K562 (cell line): ENCODE results near the gene CHURC1. TPM values are rescaled to one million over a fixed set of nuclear protein-coding genes. Genes with fewer than 3 reads are reported as not detected.
A peak's percentile ranks its signal among the peaks of the same experiment; 100 is the strongest.

ENCODE experiments used
- ATAC-seq: fragments of 200-7000 bp; cut with Tn5 transposase; 3 replicates; pipeline ENCODE4 v1.9.1; 2020; ENCODE audit warnings: moderate library complexity
- BruUV-seq: library from RNA; stranded (reverse); fragments of 400-500 nt; replicated peaks from 2 replicates; lab custom pipeline; 2021; lab: Mats Ljungman, UMichigan
- CTCF ChIA-PET: fragments of 300-600 bp; formaldehyde crosslinking; extraction: SDS; loops from one replicate; lab custom pipeline; 2021; ENCODE audit warnings: low intra/inter-chr PET ratio; lab: Yijun Ruan, JAX
- POLR2A ChIA-PET: fragments of 300-600, 350-650 bp; sonication (Branson Sonifier 250); formaldehyde crosslinking; extraction: SDS; loops from one replicate; lab custom pipeline; 2021; ENCODE audit warnings: antibody characterized with exemption, inconsistent platforms; lab: Yijun Ruan, JAX
- DNase-seq, 4 experiments: peaks; one replicate each; pipeline versions ENCODE4 v3.0.0 to v3.0.0-alpha.2; 2011 to 2018; ENCODE audit warnings: low spot score in 3 of 4, mixed read lengths in 3 of 4; ENCODE audit errors: extremely low read depth in 1 of 4
- FAIRE-seq: peaks from 2 replicates; lab custom pipeline; 2011; peaks lifted over from hg19 to GRCh38; lab: Jason Lieb, UNC
- H2AFZ ChIP-seq: 2 replicates; pipeline ENCODE4 v1.6.0; 2011; ENCODE audit warnings: low read depth, low read length, control low read depth, inconsistent platforms
- H3K27ac ChIP-seq: fragments of 200-600 bp; 3 replicates; pipeline ENCODE4 v1.8.0; 2011; ENCODE audit warnings: low read depth, mild to moderate bottlenecking, control low read depth, inconsistent platforms, low read length, moderate library complexity, mixed read lengths; ENCODE audit errors: extremely low read depth
- H3K27me3 ChIP-seq, 2 experiments: fragments of 300-600 bp in 1 of 2; 2 replicates in 1 of 2; 3 replicates in 1 of 2; pipeline versions ENCODE4 v1.6.0 to v1.8.0; 2011; ENCODE audit warnings: inconsistent platforms in 2 of 2, low read length in 2 of 2, mild to moderate bottlenecking in 1 of 2, mixed read lengths in 1 of 2, moderate library complexity in 1 of 2; ENCODE audit not compliant: control insufficient read depth in 2 of 2, insufficient read depth in 2 of 2
- H3K36me3 ChIP-seq: fragments of 300-600 bp; 3 replicates; pipeline ENCODE4 v1.8.0; 2011; ENCODE audit warnings: mild to moderate bottlenecking, low read length, inconsistent platforms; ENCODE audit not compliant: control insufficient read depth, insufficient read depth
- H3K4me1 ChIP-seq, 2 experiments: fragments of 200-600 bp in 1 of 2; replicated peaks in 1 of 2; 2 replicates in 1 of 2; 3 replicates in 1 of 2; pipeline versions ENCODE4 v1.5.1 to v1.8.0; 2011; ENCODE audit warnings: inconsistent platforms in 2 of 2, low read length in 2 of 2, mild to moderate bottlenecking in 1 of 2, mixed read lengths in 1 of 2, moderate library complexity in 1 of 2; ENCODE audit not compliant: control insufficient read depth in 2 of 2, insufficient read depth in 2 of 2
- H3K4me2 ChIP-seq: 2 replicates; pipeline ENCODE4 v1.6.1; 2011; ENCODE audit warnings: low read length, control low read depth, inconsistent platforms, mixed read lengths; ENCODE audit not compliant: insufficient read depth
- H3K4me3 ChIP-seq: fragments of 200-600 bp; sonication (generic), shearing (Covaris generic); 2 replicates; pipeline ENCODE4 v1.5.1; 2016; ENCODE audit warnings: control low read depth, inconsistent platforms
- H3K79me2 ChIP-seq: fragments of 200-600 bp; 3 replicates; pipeline ENCODE4 v1.8.0; 2011; ENCODE audit warnings: low read length, inconsistent platforms; ENCODE audit not compliant: control insufficient read depth, insufficient read depth
- H3K9ac ChIP-seq, 2 experiments: 2 replicates each; pipeline versions ENCODE4 v1.6.0 to v1.6.1; 2011; ENCODE audit warnings: low read depth in 2 of 2, low read length in 2 of 2, control low read depth in 1 of 2, inconsistent platforms in 1 of 2, mild to moderate bottlenecking in 1 of 2, mixed read lengths in 1 of 2; ENCODE audit not compliant: insufficient read depth in 1 of 2
- H3K9me1 ChIP-seq: one replicate; pipeline ENCODE4 v1.6.0; 2011; ENCODE audit warnings: inconsistent platforms, mild to moderate bottlenecking, low read length, moderate library complexity; ENCODE audit not compliant: control insufficient read depth, insufficient read depth
- H3K9me3 ChIP-seq: replicated peaks from 2 replicates; pipeline ENCODE4 v1.5.1; 2011; ENCODE audit warnings: low read depth, low read length, inconsistent platforms; ENCODE audit not compliant: control insufficient read depth, insufficient read depth
- H4K20me1 ChIP-seq: replicated peaks from 2 replicates; pipeline ENCODE4 v1.6.1; 2011; ENCODE audit warnings: low read length, inconsistent platforms, mixed read lengths; ENCODE audit not compliant: control insufficient read depth, insufficient read depth
- BCOR ChIP-seq: fragments of 450-650 bp; IDR thresholded peaks from 2 replicates; pipeline ENCODE4 v1.6.1; 2016
- CEBPB ChIP-seq: fragments of 450-650 bp; IDR thresholded peaks from 2 replicates; pipeline ENCODE4 v1.6.1; 2016; ENCODE audit warnings: missing genetic modification characterization, missing compliant biosample characterization
- CHD2 ChIP-seq: IDR thresholded peaks from 2 replicates; pipeline ENCODE4 v1.6.1; 2011; ENCODE audit warnings: low read depth, low read length
- IFI16 ChIP-seq: fragments of 250-450 bp; sonication (Bioruptor Pico); IDR thresholded peaks from 2 replicates; pipeline ENCODE4 v2.1.2; 2022; ENCODE audit warnings: mild to moderate bottlenecking, inconsistent platforms
- MCM2 ChIP-seq: fragments of 450-650 bp; IDR thresholded peaks from 2 replicates; pipeline ENCODE4 v1.6.1; 2017; ENCODE audit warnings: low read depth, mild to moderate bottlenecking
- NRF1 ChIP-seq, 2 experiments: fragments of 450-650 bp; IDR thresholded peaks in 1 of 2; conservative IDR thresholded peaks in 1 of 2; 2 replicates each; pipeline ENCODE4 v1.6.1; 2014; ENCODE audit warnings: mild to moderate bottlenecking in 2 of 2
- POLR2B ChIP-seq: fragments of 450-650 bp; IDR thresholded peaks from 2 replicates; pipeline ENCODE4 v1.6.1; 2018; ENCODE audit warnings: low read depth; ENCODE audit not compliant: partially characterized antibody
- SREBF1 ChIP-seq: fragments of 150-350 bp; IDR thresholded peaks from 2 replicates; pipeline ENCODE4 v1.6.1; 2014; ENCODE audit warnings: antibody characterized with exemption, low read depth, low read length, borderline replicate concordance
- XRCC5 ChIP-seq: fragments of 200-400 bp; formaldehyde crosslinking; IDR thresholded peaks from 2 replicates; pipeline ENCODE4 v1.6.1; 2017; ENCODE audit warnings: low read depth, mild to moderate bottlenecking, low read length
- ZNF12 ChIP-seq: sonication (generic); formaldehyde crosslinking; IDR thresholded peaks from 2 replicates; pipeline ENCODE4 v1.4.0; 2020; ENCODE audit warnings: mild to moderate bottlenecking, missing genetic modification reagents
- ZNF174 ChIP-seq: fragments of 250-450 bp; sonication (Bioruptor Pico); IDR thresholded peaks from 2 replicates; pipeline ENCODE4 v1.4.0; 2020; ENCODE audit warnings: mild to moderate bottlenecking
- ZNF282 ChIP-seq: sonication (generic); formaldehyde crosslinking; IDR thresholded peaks from 2 replicates; pipeline ENCODE4 v1.8.1; 2023; ENCODE audit warnings: missing genetic modification reagents
- ZNF766 ChIP-seq: fragments of 200-800 bp; sonication (Bioruptor generic); conservative IDR thresholded peaks from 2 replicates; pipeline ENCODE4 v1.6.1; 2016; ENCODE audit warnings: missing genetic modification characterization, missing compliant biosample characterization
- WGBS: fragments of 100-300 bp; shearing (Covaris generic); methylation state at CpG from one replicate; pipeline ENCODE4 v1.1.6; 2016; ENCODE audit warnings: low coverage, mixed read lengths; ENCODE audit not compliant: insufficient coverage; ENCODE audit errors: missing lambda C conversion rate; 5-methylcytosine and 5-hydroxymethylcytosine counted together
- in situ Hi-C: fragments of 300-500 bp; cut with MboI; formaldehyde crosslinking; loops from 4 replicates; pipeline ENCODE4 v1.15.0; 2018; ENCODE audit warnings: inconsistent platforms, mixed read lengths
- intact Hi-C: fragments of 100-400 bp; cut with micrococcal nuclease; formaldehyde crosslinking; loops from 2 replicates; pipeline ENCODE4 v1.14.2; 2022
- polyA plus RNA-seq, 8 experiments: library from polyadenylated mRNA; depleted of rRNA in 4 of 8; stranded (reverse) in 5 of 8; unstranded in 3 of 8; fragments of >200 nt; fragmentation: Nextera tagmentation in 2 of 8; fragmentation: Illumina TruSeq in 1 of 8; extraction: Ambion mirVana in 2 of 8; extraction: Trizol in 1 of 8; gene quantifications; 2 replicates each; pipeline versions ENCODE4 v1.2.1 to v1.2.3, GENCODE V29; 2011 to 2014; ENCODE audit warnings: inconsistent platforms in 1 of 8, missing spikeins in 1 of 8
- total RNA-seq, 7 experiments: library from RNA; depleted of rRNA in 6 of 7; stranded (reverse); fragments of >200 nt in 6 of 7; fragmentation: Illumina TruSeq in 2 of 7; extraction: Trizol in 2 of 7; gene quantifications; 2 replicates each; pipeline versions ENCODE4 v1.2.1 to v1.2.3, GENCODE V29; 2011 to 2021; ENCODE audit warnings: low replicate concordance in 1 of 7
- TF ChIP-seq, protein P1 (sequence below): fragments of 250-450 bp; sonication (Bioruptor Pico); IDR thresholded peaks from 2 replicates; pipeline ENCODE4 v1.8.0; 2021; ENCODE audit warnings: mild to moderate bottlenecking, moderate library complexity
- TF ChIP-seq, protein P2 (sequence below), 2 experiments: fragments of 250-450 bp in 1 of 2; fragments of 450-650 bp in 1 of 2; sonication (Bioruptor Pico) in 1 of 2; IDR thresholded peaks; 2 replicates each; pipeline versions ENCODE4 v1.6.1 to v1.8.0; 2016 to 2021; ENCODE audit warnings: mild to moderate bottlenecking in 2 of 2, moderate library complexity in 2 of 2, missing compliant biosample characterization in 1 of 2, missing genetic modification characterization in 1 of 2
- TF ChIP-seq, protein P3 (sequence below): fragments of 450-650 bp; IDR thresholded peaks from 2 replicates; pipeline ENCODE4 v1.7.1; 2018; ENCODE audit warnings: mild to moderate bottlenecking, low read depth; ENCODE audit not compliant: partially characterized antibody
- TF ChIP-seq, protein P4 (sequence below), 2 experiments: fragments of 450-650 bp in 1 of 2; sonication (generic) in 1 of 2; formaldehyde crosslinking in 1 of 2; IDR thresholded peaks in 1 of 2; conservative IDR thresholded peaks in 1 of 2; 2 replicates each; pipeline versions ENCODE4 v1.6.1 to v1.8.1; 2016 to 2023; ENCODE audit warnings: mild to moderate bottlenecking in 2 of 2, moderate library complexity in 2 of 2, inconsistent platforms in 1 of 2, missing genetic modification reagents in 1 of 2

The CHURC1 gene
- total and polyA plus RNA-seq, 9 of the 15 experiments (the other 6 are each of a cell fraction or from before 2014, with no cell fraction given): 27.3 to 239 (median 45.6) TPM

DNA sequence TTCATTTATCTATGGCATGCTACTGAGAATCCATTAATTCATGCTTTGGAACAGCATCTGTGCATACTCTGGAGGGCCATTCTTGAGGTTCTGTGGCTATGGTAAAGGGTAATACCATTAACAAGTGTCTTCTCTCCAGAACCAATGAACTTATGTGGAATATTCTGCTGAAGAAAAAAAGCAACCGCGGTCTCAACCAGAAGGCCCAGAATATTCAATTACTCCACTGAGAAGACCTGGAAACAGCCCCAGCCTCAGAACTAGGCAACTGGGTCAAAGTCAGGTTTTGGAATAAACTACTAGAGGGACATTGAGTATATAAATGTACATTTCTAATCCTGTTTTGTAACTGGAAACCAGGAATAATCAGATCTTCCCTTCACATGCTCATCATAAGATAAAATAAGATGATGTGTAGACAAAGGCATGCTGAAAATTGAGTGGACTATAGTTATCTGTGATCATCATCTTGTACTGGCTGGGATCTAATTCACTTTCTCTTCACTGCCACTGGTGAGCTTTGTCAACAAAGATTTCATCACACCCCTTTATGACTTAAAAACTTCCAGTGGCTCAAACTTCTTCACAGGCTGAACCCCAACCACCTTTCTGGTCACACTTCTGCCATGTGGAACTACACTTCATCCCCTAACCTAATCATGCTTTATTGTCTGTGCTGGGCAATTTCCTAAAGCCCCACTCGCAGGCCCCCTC is 40.6 kb upstream of the CHURC1 start:
- no peak overlapping the region for H3K27ac ChIP-seq
- POLR2A ChIA-PET: interaction anchor here (1.1 kb wide), 1 partner anchor 26 kb away, joined by 4 read pairs; no protein-coding TSS in a partner anchor
- no peak for TF ChIP-seq POLR2B
- TF ChIP-seq, protein P1, sequence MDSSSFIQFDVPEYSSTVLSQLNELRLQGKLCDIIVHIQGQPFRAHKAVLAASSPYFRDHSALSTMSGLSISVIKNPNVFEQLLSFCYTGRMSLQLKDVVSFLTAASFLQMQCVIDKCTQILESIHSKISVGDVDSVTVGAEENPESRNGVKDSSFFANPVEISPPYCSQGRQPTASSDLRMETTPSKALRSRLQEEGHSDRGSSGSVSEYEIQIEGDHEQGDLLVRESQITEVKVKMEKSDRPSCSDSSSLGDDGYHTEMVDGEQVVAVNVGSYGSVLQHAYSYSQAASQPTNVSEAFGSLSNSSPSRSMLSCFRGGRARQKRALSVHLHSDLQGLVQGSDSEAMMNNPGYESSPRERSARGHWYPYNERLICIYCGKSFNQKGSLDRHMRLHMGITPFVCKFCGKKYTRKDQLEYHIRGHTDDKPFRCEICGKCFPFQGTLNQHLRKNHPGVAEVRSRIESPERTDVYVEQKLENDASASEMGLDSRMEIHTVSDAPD (CRISPR knock-in tag): no peak
- no peak for TF ChIP-seq XRCC5
- TF ChIP-seq, protein P2, sequence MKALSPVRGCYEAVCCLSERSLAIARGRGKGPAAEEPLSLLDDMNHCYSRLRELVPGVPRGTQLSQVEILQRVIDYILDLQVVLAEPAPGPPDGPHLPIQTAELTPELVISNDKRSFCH (CRISPR knock-in tag; IDR thresholded peaks at IDR 0.05): no peak
- TF ChIP-seq, protein P2 (tag; IDR thresholded peaks at IDR 0.05): no peak
- peak; percentile 46 for TF ChIP-seq CEBPB (tag)
- TF ChIP-seq IFI16 (CRISPR knock-in tag): no peak
- TF ChIP-seq ZNF12 (CRISPR knock-in tag): no peak
- no peak for TF ChIP-seq ZNF766
- TF ChIP-seq CHD2: no peak
- no peak for TF ChIP-seq BCOR
- TF ChIP-seq, protein P3, sequence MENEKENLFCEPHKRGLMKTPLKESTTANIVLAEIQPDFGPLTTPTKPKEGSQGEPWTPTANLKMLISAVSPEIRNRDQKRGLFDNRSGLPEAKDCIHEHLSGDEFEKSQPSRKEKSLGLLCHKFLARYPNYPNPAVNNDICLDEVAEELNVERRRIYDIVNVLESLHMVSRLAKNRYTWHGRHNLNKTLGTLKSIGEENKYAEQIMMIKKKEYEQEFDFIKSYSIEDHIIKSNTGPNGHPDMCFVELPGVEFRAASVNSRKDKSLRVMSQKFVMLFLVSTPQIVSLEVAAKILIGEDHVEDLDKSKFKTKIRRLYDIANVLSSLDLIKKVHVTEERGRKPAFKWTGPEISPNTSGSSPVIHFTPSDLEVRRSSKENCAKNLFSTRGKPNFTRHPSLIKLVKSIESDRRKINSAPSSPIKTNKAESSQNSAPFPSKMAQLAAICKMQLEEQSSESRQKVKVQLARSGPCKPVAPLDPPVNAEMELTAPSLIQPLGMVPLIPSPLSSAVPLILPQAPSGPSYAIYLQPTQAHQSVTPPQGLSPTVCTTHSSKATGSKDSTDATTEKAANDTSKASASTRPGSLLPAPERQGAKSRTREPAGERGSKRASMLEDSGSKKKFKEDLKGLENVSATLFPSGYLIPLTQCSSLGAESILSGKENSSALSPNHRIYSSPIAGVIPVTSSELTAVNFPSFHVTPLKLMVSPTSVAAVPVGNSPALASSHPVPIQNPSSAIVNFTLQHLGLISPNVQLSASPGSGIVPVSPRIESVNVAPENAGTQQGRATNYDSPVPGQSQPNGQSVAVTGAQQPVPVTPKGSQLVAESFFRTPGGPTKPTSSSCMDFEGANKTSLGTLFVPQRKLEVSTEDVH: no peak
- TF ChIP-seq NRF1 (conservative IDR thresholded peaks at IDR 0.05 in 1 of 2, IDR thresholded peaks at IDR 0.05 in 1 of 2): no peak
- no peak for TF ChIP-seq MCM2
- TF ChIP-seq SREBF1: no peak
- TF ChIP-seq, protein P4, sequence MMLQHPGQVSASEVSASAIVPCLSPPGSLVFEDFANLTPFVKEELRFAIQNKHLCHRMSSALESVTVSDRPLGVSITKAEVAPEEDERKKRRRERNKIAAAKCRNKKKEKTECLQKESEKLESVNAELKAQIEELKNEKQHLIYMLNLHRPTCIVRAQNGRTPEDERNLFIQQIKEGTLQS (IDR thresholded peaks at IDR 0.05): peak; percentile 43; the same call in 1 of the 2 replicates
- TF ChIP-seq, protein P4 (CRISPR knock-in tag; conservative IDR thresholded peaks at IDR 0.05): no peak
- no peak for TF ChIP-seq ZNF174 (CRISPR knock-in tag)
- TF ChIP-seq ZNF282 (CRISPR knock-in tag): no peak

More for the DNA sequence above, 40.6 kb upstream of the CHURC1 start:
- no TSS peak for BruUV-seq
- intact Hi-C loops: no loop called here
- CTCF ChIA-PET: no interaction called here
- H3K9me3 ChIP-seq: no peaks in the 10 kb centered on the region
- no peak overlapping the region for H3K9ac ChIP-seq
- DNase-seq (no peak), ATAC-seq (no peak), FAIRE-seq (no peak)
- H3K4me1 ChIP-seq: peaks cover 8 to 21% of the 10 kb centered on the region in 2 experiments; a peak in 4 of 5 replicates
- no peak overlapping the region for H3K4me2 ChIP-seq
- H2AFZ ChIP-seq: no peak overlapping the region
- peaks cover 94% of the 10 kb centered on the region for H3K79me2 ChIP-seq
- no peaks in the 10 kb centered on the region for H3K27me3 ChIP-seq
- H3K36me3 ChIP-seq: peaks cover 8% of the 10 kb centered on the region
- no peaks in the 10 kb centered on the region for H3K9me1 ChIP-seq
- H4K20me1 ChIP-seq: no peaks in the 10 kb centered on the region
- WGBS: 61% methylated on average over 3 of the region's 3 CpGs
- in situ Hi-C loops: no loop called here
- no peak overlapping the region for H3K4me3 ChIP-seq
